Astrocyte of the hippocampus (primary cell): ENCODE results near the gene FGD6.
"Not testable (repeated sequence)": the region's sequence is repeated elsewhere in the genome, so short reads cannot be mapped to it uniquely, and the experiment has no call there.

ENCODE experiments used
- DNase-seq: peaks from one replicate; pipeline ENCODE4 v3.0.0; 2011; ENCODE audit warnings: low read depth, low spot score

The FGD6 gene

GRCh38 chr12:95126076-95126475, 91.2 kb downstream of the FGD6 start:
- DNase-seq: no peak

- no peak for DNase-seq
Observed at GRCh38 chr12:95124106-95124505, 93.2 kb downstream of the FGD6 start.

- DNase-seq: peak; percentile 42
Observed at GRCh38 chr12:95118788-95119179, 98.5 kb downstream of the FGD6 start.

- DNase-seq: peak; percentile 84
Observed at GRCh38 chr12:95118138-95118787, 99.0 kb downstream of the FGD6 start.

- DNase-seq: peak; percentile 86
Observed at GRCh38 chr12:95117178-95117599, 100.1 kb downstream of the FGD6 start.

GRCh38 chr12:95116773-95117172, 100.5 kb downstream of the FGD6 start:
- no peak for DNase-seq

GRCh38 chr12:95116341-95116740, 100.9 kb downstream of the FGD6 start:
- no peak for DNase-seq

- no peak for DNase-seq
Observed at GRCh38 chr12:95115641-95116040, 101.6 kb downstream of the FGD6 start.

- no peak for DNase-seq
Observed at GRCh38 chr12:95114766-95115405, 102.4 kb downstream of the FGD6 start.

- no peak for DNase-seq
Observed at GRCh38 chr12:95107362-95107761, 109.9 kb downstream of the FGD6 start.

GRCh38 chr12:95105540-95105939, 111.7 kb downstream of the FGD6 start:
- no peak for DNase-seq

- DNase-seq: no peak
Observed at GRCh38 chr12:95104919-95105452, 112.3 kb downstream of the FGD6 start.

- peak; percentile 77 for DNase-seq
Observed at GRCh38 chr12:95102916-95103671, 114.2 kb downstream of the FGD6 start.

GRCh38 chr12:95101957-95102356, 115.3 kb downstream of the FGD6 start:
- not testable (repeated sequence) for DNase-seq

GRCh38 chr12:95100264-95101190, 116.7 kb downstream of the FGD6 start:
- no peak for DNase-seq

- no peak for DNase-seq
Observed at GRCh38 chr12:95099270-95099790, 117.9 kb downstream of the FGD6 start.

GRCh38 chr12:95096852-95097251, 120.4 kb downstream of the FGD6 start:
- DNase-seq: peak; percentile 73

- no peak for DNase-seq
Observed at GRCh38 chr12:95096378-95096777, 120.9 kb downstream of the FGD6 start.

GRCh38 chr12:95095866-95096265, 121.4 kb downstream of the FGD6 start:
- DNase-seq: not testable (repeated sequence)

GRCh38 chr12:95089462-95089861, 127.8 kb downstream of the FGD6 start:
- no peak for DNase-seq

- no peak for DNase-seq
Observed at GRCh38 chr12:95088379-95088778, 128.9 kb downstream of the FGD6 start.
